Mesenchymal stem cell (in vitro differentiated cells and primary cell): Measurements from ENCODE around the gene HOXC13.

Source experiments
- DNase-seq: peaks from one replicate; pipeline ENCODE4 v3.0.0-alpha.2; 2013
- H2AFZ ChIP-seq: one replicate; pipeline ENCODE4 v1.6.1; 2013; ENCODE audit warnings: low read depth, mild to moderate bottlenecking, control low read depth, inconsistent platforms, low read length, moderate library complexity
- H2AK5ac ChIP-seq: 2 replicates; pipeline ENCODE4 v1.6.1; 2013; ENCODE audit warnings: low read length, moderate library complexity, mild to moderate bottlenecking, inconsistent platforms; ENCODE audit not compliant: severe bottlenecking
- H2BK120ac ChIP-seq: one replicate; pipeline ENCODE4 v1.6.1; 2013; ENCODE audit warnings: low read depth, mild to moderate bottlenecking, inconsistent platforms, low read length, moderate library complexity
- H2BK12ac ChIP-seq, 2 experiments: one replicate each; pipeline ENCODE4 v1.6.1; 2013; ENCODE audit warnings: inconsistent platforms in 2 of 2, low read length in 2 of 2, mild to moderate bottlenecking in 2 of 2, moderate library complexity in 2 of 2, control low read depth in 1 of 2
- H2BK15ac ChIP-seq: one replicate; pipeline ENCODE4 v1.6.1; 2013; ENCODE audit warnings: mild to moderate bottlenecking, low read depth, inconsistent platforms; ENCODE audit not compliant: poor library complexity, severe bottlenecking
- H2BK5ac ChIP-seq: 2 replicates; pipeline ENCODE4 v1.6.1; 2013; ENCODE audit warnings: low read depth, mild to moderate bottlenecking, low read length, control low read depth, inconsistent platforms; ENCODE audit not compliant: poor library complexity, severe bottlenecking
- H3K14ac ChIP-seq, 2 experiments: one replicate each; pipeline ENCODE4 v1.6.1; 2013; ENCODE audit warnings: inconsistent platforms in 2 of 2, low read length in 2 of 2, control low read depth in 1 of 2, mild to moderate bottlenecking in 1 of 2, moderate library complexity in 1 of 2
- H3K18ac ChIP-seq, 2 experiments: one replicate each; pipeline ENCODE4 v1.6.1; 2013; ENCODE audit warnings: inconsistent platforms in 2 of 2, low read length in 2 of 2, control low read depth in 1 of 2, low read depth in 1 of 2, mild to moderate bottlenecking in 1 of 2
- H3K23ac ChIP-seq, 2 experiments: one replicate each; pipeline ENCODE4 v1.6.1; 2013; ENCODE audit warnings: inconsistent platforms in 2 of 2, low read length in 2 of 2, mild to moderate bottlenecking in 2 of 2, moderate library complexity in 2 of 2, control low read depth in 1 of 2
- H3K27ac ChIP-seq: 2 replicates; pipeline ENCODE4 v1.5.1; 2013; ENCODE audit warnings: mild to moderate bottlenecking, moderate library complexity, low read length, control low read depth, inconsistent platforms; ENCODE audit not compliant: poor library complexity, severe bottlenecking
- H3K27me3 ChIP-seq, 2 experiments: 2 replicates each; pipeline versions ENCODE4 v1.6.1 to v1.7.0; 2013; ENCODE audit warnings: low read length in 2 of 2, mild to moderate bottlenecking in 2 of 2, moderate library complexity in 2 of 2, control low read depth in 1 of 2, inconsistent platforms in 1 of 2; ENCODE audit not compliant: control insufficient read depth in 1 of 2, insufficient read depth in 1 of 2
- H3K36me3 ChIP-seq, 2 experiments: 2 replicates each; pipeline versions ENCODE4 v1.6.1 to v1.7.0; 2013; ENCODE audit warnings: low read length in 2 of 2, control low read depth in 1 of 2, inconsistent platforms in 1 of 2, low read depth in 1 of 2, mild to moderate bottlenecking in 1 of 2; ENCODE audit not compliant: insufficient read depth in 2 of 2, control insufficient read depth in 1 of 2
- H3K4ac ChIP-seq, 2 experiments: one replicate each; pipeline ENCODE4 v1.6.1; 2013; ENCODE audit warnings: inconsistent platforms in 2 of 2, low read length in 2 of 2, mild to moderate bottlenecking in 2 of 2, moderate library complexity in 2 of 2, control low read depth in 1 of 2, low read depth in 1 of 2
- H3K4me1 ChIP-seq: 2 replicates; pipeline ENCODE4 v1.6.1; 2013; ENCODE audit warnings: low read depth, low read length, control low read depth; ENCODE audit not compliant: control insufficient read depth, insufficient read depth
- H3K4me2 ChIP-seq: 2 replicates; pipeline ENCODE4 v1.6.1; 2013; ENCODE audit warnings: low read length, mild to moderate bottlenecking, inconsistent platforms; ENCODE audit not compliant: poor library complexity, severe bottlenecking
- H3K4me3 ChIP-seq, 2 experiments: 2 replicates each; pipeline versions ENCODE4 v1.5.1 to v1.7.0; 2013; ENCODE audit warnings: low read length in 2 of 2, mild to moderate bottlenecking in 2 of 2, control low read depth in 1 of 2, low read depth in 1 of 2; ENCODE audit not compliant: insufficient read depth in 1 of 2
- H3K79me1 ChIP-seq: replicated peaks from 2 replicates; pipeline ENCODE4 v1.6.1; 2013; ENCODE audit warnings: mild to moderate bottlenecking, control low read depth, low read length, inconsistent platforms; ENCODE audit not compliant: poor library complexity, severe bottlenecking
- H3K9ac ChIP-seq: 2 replicates; pipeline ENCODE4 v1.7.0; 2013; ENCODE audit warnings: mild to moderate bottlenecking, low read length, moderate library complexity
- H3K9me3 ChIP-seq: 2 replicates; pipeline ENCODE4 v1.7.0; 2013; ENCODE audit warnings: mild to moderate bottlenecking, low read length; ENCODE audit not compliant: control insufficient read depth
- H4K8ac ChIP-seq: one replicate; pipeline ENCODE4 v1.6.1; 2013; ENCODE audit warnings: inconsistent platforms, mild to moderate bottlenecking, low read length, moderate library complexity
- H4K91ac ChIP-seq: one replicate; pipeline ENCODE4 v1.6.1; 2013; ENCODE audit warnings: mild to moderate bottlenecking, low read length, inconsistent platforms
- WGBS: methylation state at CpG from one replicate; pipeline ENCODE4 v1.1.7; 2013; ENCODE audit warnings: mixed read lengths; 5-methylcytosine and 5-hydroxymethylcytosine counted together

The HOXC13 gene

GRCh38 chr12:53969588-53970259, 31.1 kb downstream of the HOXC13 start:
- Histone ChIP-seq H3K4ac (no peak overlapping the region), H2AFZ (no peak overlapping the region), H2BK120ac (no peak overlapping the region), H3K14ac (no peak overlapping the region), H2BK5ac (no peak overlapping the region), H3K4me2 (no peak overlapping the region), H3K36me3 (no peaks in the 10 kb centered on the region), H3K79me1 (no peaks in the 10 kb centered on the region), H2BK12ac (no peak overlapping the region), H3K18ac (no peak overlapping the region), H4K91ac (no peak overlapping the region), H2BK15ac (no peak overlapping the region), H3K4me1 (peaks cover 23% of the 10 kb centered on the region), H3K23ac (no peak overlapping the region), H3K27me3 (peaks cover 88 to 98% of the 10 kb centered on the region in 2 experiments), H2AK5ac (no peak overlapping the region), H3K4me3 (no peak overlapping the region), H3K9me3 (no peaks in the 10 kb centered on the region), H3K27ac (no peak overlapping the region), H3K9ac (no peak overlapping the region), H4K8ac (no peak overlapping the region)
- WGBS: 42% methylated on average over 12 of the region's 12 CpGs
- no peak for DNase-seq

DNA sequence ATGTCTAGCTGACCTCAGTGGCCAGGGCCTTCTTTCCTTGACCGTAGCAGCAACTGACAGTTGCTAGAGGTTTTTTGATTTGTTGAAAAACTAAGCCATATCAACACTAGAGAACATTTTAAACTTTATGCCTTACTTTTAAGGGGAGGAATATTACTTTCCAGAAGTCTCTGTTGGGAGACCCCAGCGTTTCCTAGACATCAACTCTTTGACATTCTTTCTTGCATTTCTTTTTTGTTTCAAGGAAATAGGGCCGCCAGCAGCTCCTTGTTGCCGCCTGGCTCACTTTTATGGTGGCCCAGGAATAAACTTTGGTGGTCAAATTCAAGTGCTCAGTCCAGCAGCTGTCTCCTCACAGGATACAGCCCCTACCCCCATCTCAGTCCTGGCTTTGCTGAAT, 31.8 kb downstream of the HOXC13 start:
- Histone ChIP-seq H2AFZ (no peak overlapping the region), H3K4ac (no peak overlapping the region), H2BK12ac (no peak overlapping the region), H3K27me3 (peaks cover 82 to 94% of the 10 kb centered on the region in 2 experiments), H3K9me3 (no peaks in the 10 kb centered on the region), H3K4me1 (peaks cover 27% of the 10 kb centered on the region), H3K14ac (no peak overlapping the region), H2BK15ac (no peak overlapping the region), H4K8ac (no peak overlapping the region), H3K23ac (no peak overlapping the region), H2AK5ac (no peak overlapping the region), H3K4me3 (no peak overlapping the region), H4K91ac (no peak overlapping the region), H2BK5ac (no peak overlapping the region), H3K36me3 (no peaks in the 10 kb centered on the region), H3K79me1 (no peaks in the 10 kb centered on the region), H2BK120ac (no peak overlapping the region), H3K27ac (no peak overlapping the region), H3K4me2 (no peak overlapping the region), H3K18ac (no peak overlapping the region), H3K9ac (no peak overlapping the region)
- DNase-seq: no peak
- 35% methylated on average over 3 of the region's 4 CpGs for WGBS

GRCh38 chr12:53971129-53971528, 32.5 kb downstream of the HOXC13 start:
- Histone ChIP-seq H3K4me1 (peaks cover 24% of the 10 kb centered on the region), H3K23ac (no peak overlapping the region), H4K8ac (no peak overlapping the region), H2AK5ac (no peak overlapping the region), H3K27ac (no peak overlapping the region), H3K9me3 (no peaks in the 10 kb centered on the region), H2BK120ac (no peak overlapping the region), H2BK15ac (no peak overlapping the region), H2BK12ac (no peak overlapping the region), H3K18ac (no peak overlapping the region), H3K79me1 (no peaks in the 10 kb centered on the region), H3K4me3 (no peak overlapping the region), H3K4ac (no peak overlapping the region), H3K9ac (no peak overlapping the region), H2AFZ (no peak overlapping the region), H4K91ac (no peak overlapping the region), H3K36me3 (no peaks in the 10 kb centered on the region), H3K27me3 (peaks cover 82 to 94% of the 10 kb centered on the region in 2 experiments), H3K14ac (no peak overlapping the region), H2BK5ac (no peak overlapping the region), H3K4me2 (no peak overlapping the region)
- DNase-seq: no peak
- WGBS: 74% methylated on average over 2 of the region's 3 CpGs

DNA sequence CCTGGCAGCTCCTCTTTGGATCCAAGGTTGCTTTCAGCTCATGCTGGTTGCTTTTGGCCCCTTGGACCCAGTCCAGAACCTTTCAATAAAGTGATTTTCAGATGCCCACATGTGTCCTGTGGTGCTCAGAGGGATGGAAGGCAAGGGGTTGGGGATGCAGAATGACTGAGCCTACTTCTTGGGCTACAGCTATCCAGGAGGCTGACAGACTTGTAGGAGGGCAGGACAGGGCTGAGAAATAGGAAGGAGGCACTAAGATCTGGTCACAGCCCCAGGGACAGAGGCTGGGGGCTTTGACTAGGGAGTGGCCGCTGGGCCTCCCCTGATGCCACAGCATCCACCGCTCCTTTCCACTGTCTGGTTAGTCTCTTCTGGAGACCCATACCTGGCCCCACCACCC, 33.1 kb downstream of the HOXC13 start:
- no peak overlapping the region for H4K91ac ChIP-seq
- H3K79me1 ChIP-seq: no peaks in the 10 kb centered on the region
- no peak overlapping the region for H3K14ac ChIP-seq
- H2AK5ac ChIP-seq: no peak overlapping the region
- H3K4me1 ChIP-seq: peaks cover 22% of the 10 kb centered on the region
- no peak overlapping the region for H3K4me2 ChIP-seq
- H3K4ac ChIP-seq: no peak overlapping the region
- no peak overlapping the region for H3K18ac ChIP-seq
- WGBS: 38% methylated on average over 2 of the region's 2 CpGs
- H3K4me3 ChIP-seq: no peak overlapping the region
- H3K36me3 ChIP-seq: no peaks in the 10 kb centered on the region
- no peak overlapping the region for H3K27ac ChIP-seq
- H2BK15ac ChIP-seq: no peak overlapping the region
- H2BK5ac ChIP-seq: no peak overlapping the region
- no peaks in the 10 kb centered on the region for H3K9me3 ChIP-seq
- H2BK120ac ChIP-seq: no peak overlapping the region
- no peak overlapping the region for H4K8ac ChIP-seq
- no peak for DNase-seq
- H3K27me3 ChIP-seq: peaks cover 82 to 94% of the 10 kb centered on the region in 2 experiments
- no peak overlapping the region for H2BK12ac ChIP-seq
- H3K9ac ChIP-seq: no peak overlapping the region
- no peak overlapping the region for H3K23ac ChIP-seq
- H2AFZ ChIP-seq: no peak overlapping the region
